Astrocyte (in vitro differentiated cells and primary cell): ENCODE data around the gene RCAN2. TPM values are rescaled to one million over a fixed set of nuclear protein-coding genes. Genes with fewer than 3 reads are reported as not detected.

Source experiments
- DNase-seq: peaks from one replicate; pipeline ENCODE4 v3.0.0-alpha.2; 2010; ENCODE audit warnings: low read depth
- FAIRE-seq: peaks from 2 replicates; lab custom pipeline; 2011; peaks lifted over from hg19 to GRCh38; lab: Jason Lieb, UNC
- H2AFZ ChIP-seq: 2 replicates; pipeline ENCODE4 v1.6.0; 2012; ENCODE audit warnings: low read depth, low read length, inconsistent platforms
- H3K27ac ChIP-seq: 2 replicates; pipeline ENCODE4 v1.5.1; 2011; ENCODE audit warnings: low read depth, low read length, inconsistent platforms
- H3K27me3 ChIP-seq: 2 replicates; pipeline ENCODE4 v1.6.0; 2011; ENCODE audit warnings: low read length, inconsistent platforms; ENCODE audit not compliant: insufficient read depth
- H3K36me3 ChIP-seq: 2 replicates; pipeline ENCODE4 v1.5.1; 2011; ENCODE audit warnings: low read length, inconsistent platforms; ENCODE audit not compliant: insufficient read depth
- H3K4me1 ChIP-seq: 2 replicates; pipeline ENCODE4 v1.5.1; 2011; ENCODE audit warnings: low read length, inconsistent platforms; ENCODE audit not compliant: insufficient read depth
- H3K4me2 ChIP-seq: 2 replicates; pipeline ENCODE4 v1.6.0; 2012; ENCODE audit warnings: low read length, inconsistent platforms
- H3K4me3 ChIP-seq: 2 replicates; pipeline ENCODE4 v1.5.1; 2011; ENCODE audit warnings: low read depth, mild to moderate bottlenecking, low read length, inconsistent platforms; ENCODE audit not compliant: insufficient read depth
- H3K79me2 ChIP-seq: 2 replicates; pipeline ENCODE4 v1.6.0; 2012; ENCODE audit warnings: mild to moderate bottlenecking, low read length, inconsistent platforms; ENCODE audit not compliant: insufficient read depth
- H3K9ac ChIP-seq: 2 replicates; pipeline ENCODE4 v1.6.0; 2012; ENCODE audit warnings: mild to moderate bottlenecking, low read length, inconsistent platforms
- H3K9me3 ChIP-seq: 2 replicates; pipeline ENCODE4 v1.5.1; 2012; ENCODE audit warnings: low read depth, mild to moderate bottlenecking, low read length, inconsistent platforms; ENCODE audit not compliant: insufficient read depth
- H4K20me1 ChIP-seq: 2 replicates; pipeline ENCODE4 v1.6.0; 2012; ENCODE audit warnings: low read length, inconsistent platforms; ENCODE audit not compliant: insufficient read depth
- H3K27ac Mint-ChIP-seq: one replicate; pipeline ENCODE4 v1.8.0; 2021; ENCODE audit warnings: mild to moderate bottlenecking, mixed read lengths; ENCODE audit not compliant: unreplicated experiment
- H3K27me3 Mint-ChIP-seq: one replicate; pipeline ENCODE4 v1.8.0; 2021; ENCODE audit warnings: low read depth, mixed read lengths; ENCODE audit not compliant: unreplicated experiment
- H3K36me3 Mint-ChIP-seq: one replicate; pipeline ENCODE4 v1.8.0; 2021; ENCODE audit warnings: low read depth, mixed read lengths; ENCODE audit not compliant: unreplicated experiment
- H3K4me1 Mint-ChIP-seq: one replicate; pipeline ENCODE4 v1.8.0; 2021; ENCODE audit warnings: low read depth, mixed read lengths; ENCODE audit not compliant: unreplicated experiment
- H3K4me3 Mint-ChIP-seq: one replicate; pipeline ENCODE4 v1.8.0; 2021; ENCODE audit warnings: mild to moderate bottlenecking, moderate library complexity, mixed read lengths; ENCODE audit not compliant: unreplicated experiment
- H3K9me3 Mint-ChIP-seq: one replicate; pipeline ENCODE4 v1.8.0; 2021; ENCODE audit warnings: mild to moderate bottlenecking, mixed read lengths; ENCODE audit not compliant: unreplicated experiment
- EZH2 ChIP-seq: IDR thresholded peaks from 2 replicates; pipeline ENCODE4 v1.6.1; 2012; ENCODE audit warnings: mild to moderate bottlenecking, low read length, inconsistent platforms; ENCODE audit not compliant: insufficient read depth
- total RNA-seq: library from RNA; stranded (reverse); gene quantifications from 2 replicates; pipeline ENCODE4 v1.2.1, GENCODE V29; 2021
- TF ChIP-seq, protein P1 (sequence below): IDR thresholded peaks from 2 replicates; pipeline ENCODE4 v1.5.1; 2011; ENCODE audit warnings: low read depth, mild to moderate bottlenecking, inconsistent platforms, low read length, moderate library complexity; ENCODE audit not compliant: insufficient read depth

RCAN2 gene
- total RNA-seq, 1 donor from 2014 or later = 10.6 TPM

DNA sequence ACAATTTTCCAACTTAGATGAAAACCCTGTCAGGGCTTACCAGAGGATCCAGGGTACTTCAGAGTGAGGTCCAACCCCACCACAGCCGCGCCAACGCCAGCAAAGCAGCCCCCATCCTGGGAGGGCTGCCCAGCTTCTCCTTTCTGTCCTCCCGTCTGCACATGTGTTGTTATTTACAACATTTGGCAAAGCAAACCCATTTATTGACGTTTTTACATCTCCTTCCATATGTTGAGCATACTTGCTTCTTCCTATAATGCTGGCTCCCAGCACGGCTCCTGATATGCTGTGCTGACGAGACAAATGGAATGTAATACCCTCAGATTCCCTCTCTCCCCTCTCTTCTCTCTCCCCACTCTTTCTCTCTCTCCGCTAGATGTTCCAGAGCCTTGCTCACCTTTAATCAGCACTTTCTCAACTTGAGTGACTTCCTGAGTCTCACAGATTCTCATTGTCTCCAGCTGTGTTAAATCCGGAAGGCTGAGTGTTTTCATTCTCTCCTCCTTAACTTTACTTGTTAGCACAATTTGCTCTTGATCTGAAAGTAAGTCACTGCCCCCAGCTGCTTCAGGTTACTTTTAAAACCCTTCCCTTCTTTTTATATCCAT lies 22.7 kb downstream of the RCAN2 start:
- H3K27ac Mint-ChIP-seq = no peak overlapping the region

DNA sequence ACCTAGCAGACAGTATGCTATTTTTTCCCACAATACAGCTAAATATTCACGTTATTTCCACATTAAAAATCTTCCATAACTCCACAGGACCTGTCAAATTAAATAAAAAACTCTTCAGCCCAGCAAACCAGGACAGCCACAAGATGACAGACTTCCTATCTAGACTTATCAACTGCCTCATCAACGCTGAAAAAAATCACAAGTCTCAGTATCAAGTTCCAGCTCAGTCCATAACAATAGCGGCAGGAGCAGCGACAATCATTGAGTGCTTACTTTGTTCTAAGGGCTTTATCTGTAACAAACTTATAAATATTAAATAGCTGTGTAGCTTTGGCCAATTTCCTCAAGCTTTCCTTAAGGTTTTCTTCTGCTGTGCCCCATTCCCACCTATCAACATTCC lies 24.7 kb downstream of the RCAN2 start:
- H3K27me3 Mint-ChIP-seq = no peaks in the 10 kb centered on the region
- peaks cover 4% of the 10 kb centered on the region for H3K9me3 Mint-ChIP-seq
- H3K4me3 Mint-ChIP-seq = no peak overlapping the region
- H3K4me1 Mint-ChIP-seq = peaks cover 19% of the 10 kb centered on the region
- DNase-seq (no peak), FAIRE-seq (no peak)
- Histone ChIP-seq H3K27ac (no peak overlapping the region), H3K4me2 (no peak overlapping the region), H3K36me3 (no peaks in the 10 kb centered on the region), H3K79me2 (no peaks in the 10 kb centered on the region), H4K20me1 (no peaks in the 10 kb centered on the region), H3K4me1 (no peaks in the 10 kb centered on the region), H3K27me3 (no peaks in the 10 kb centered on the region), H3K4me3 (no peak overlapping the region), H2AFZ (no peak overlapping the region), H3K9ac (no peak overlapping the region), H3K9me3 (no peaks in the 10 kb centered on the region)
- no peak overlapping the region for H3K27ac Mint-ChIP-seq
- H3K36me3 Mint-ChIP-seq = no peaks in the 10 kb centered on the region
- TF ChIP-seq, protein P1, sequence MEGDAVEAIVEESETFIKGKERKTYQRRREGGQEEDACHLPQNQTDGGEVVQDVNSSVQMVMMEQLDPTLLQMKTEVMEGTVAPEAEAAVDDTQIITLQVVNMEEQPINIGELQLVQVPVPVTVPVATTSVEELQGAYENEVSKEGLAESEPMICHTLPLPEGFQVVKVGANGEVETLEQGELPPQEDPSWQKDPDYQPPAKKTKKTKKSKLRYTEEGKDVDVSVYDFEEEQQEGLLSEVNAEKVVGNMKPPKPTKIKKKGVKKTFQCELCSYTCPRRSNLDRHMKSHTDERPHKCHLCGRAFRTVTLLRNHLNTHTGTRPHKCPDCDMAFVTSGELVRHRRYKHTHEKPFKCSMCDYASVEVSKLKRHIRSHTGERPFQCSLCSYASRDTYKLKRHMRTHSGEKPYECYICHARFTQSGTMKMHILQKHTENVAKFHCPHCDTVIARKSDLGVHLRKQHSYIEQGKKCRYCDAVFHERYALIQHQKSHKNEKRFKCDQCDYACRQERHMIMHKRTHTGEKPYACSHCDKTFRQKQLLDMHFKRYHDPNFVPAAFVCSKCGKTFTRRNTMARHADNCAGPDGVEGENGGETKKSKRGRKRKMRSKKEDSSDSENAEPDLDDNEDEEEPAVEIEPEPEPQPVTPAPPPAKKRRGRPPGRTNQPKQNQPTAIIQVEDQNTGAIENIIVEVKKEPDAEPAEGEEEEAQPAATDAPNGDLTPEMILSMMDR = no peak

More for the DNA sequence above, 22.7 kb downstream of the RCAN2 start:
- Mint-ChIP-seq H3K9me3 (peaks cover 4% of the 10 kb centered on the region), H3K27me3 (no peaks in the 10 kb centered on the region), H3K4me3 (no peak overlapping the region), H3K4me1 (peaks cover 31% of the 10 kb centered on the region), H3K36me3 (no peaks in the 10 kb centered on the region)
- Histone ChIP-seq H3K4me1 (no peaks in the 10 kb centered on the region), H3K27me3 (no peaks in the 10 kb centered on the region), H3K79me2 (no peaks in the 10 kb centered on the region), H3K4me3 (no peak overlapping the region), H4K20me1 (no peaks in the 10 kb centered on the region), H3K36me3 (no peaks in the 10 kb centered on the region), H3K4me2 (peak overlapping the region; percentile 17), H3K9me3 (no peaks in the 10 kb centered on the region), H3K9ac (no peak overlapping the region), H3K27ac (no peak overlapping the region), H2AFZ (no peak overlapping the region)
- no peak for DNase-seq
- FAIRE-seq = no peak
- TF ChIP-seq EZH2 = no peak
- TF ChIP-seq, protein P1 = no peak

DNA sequence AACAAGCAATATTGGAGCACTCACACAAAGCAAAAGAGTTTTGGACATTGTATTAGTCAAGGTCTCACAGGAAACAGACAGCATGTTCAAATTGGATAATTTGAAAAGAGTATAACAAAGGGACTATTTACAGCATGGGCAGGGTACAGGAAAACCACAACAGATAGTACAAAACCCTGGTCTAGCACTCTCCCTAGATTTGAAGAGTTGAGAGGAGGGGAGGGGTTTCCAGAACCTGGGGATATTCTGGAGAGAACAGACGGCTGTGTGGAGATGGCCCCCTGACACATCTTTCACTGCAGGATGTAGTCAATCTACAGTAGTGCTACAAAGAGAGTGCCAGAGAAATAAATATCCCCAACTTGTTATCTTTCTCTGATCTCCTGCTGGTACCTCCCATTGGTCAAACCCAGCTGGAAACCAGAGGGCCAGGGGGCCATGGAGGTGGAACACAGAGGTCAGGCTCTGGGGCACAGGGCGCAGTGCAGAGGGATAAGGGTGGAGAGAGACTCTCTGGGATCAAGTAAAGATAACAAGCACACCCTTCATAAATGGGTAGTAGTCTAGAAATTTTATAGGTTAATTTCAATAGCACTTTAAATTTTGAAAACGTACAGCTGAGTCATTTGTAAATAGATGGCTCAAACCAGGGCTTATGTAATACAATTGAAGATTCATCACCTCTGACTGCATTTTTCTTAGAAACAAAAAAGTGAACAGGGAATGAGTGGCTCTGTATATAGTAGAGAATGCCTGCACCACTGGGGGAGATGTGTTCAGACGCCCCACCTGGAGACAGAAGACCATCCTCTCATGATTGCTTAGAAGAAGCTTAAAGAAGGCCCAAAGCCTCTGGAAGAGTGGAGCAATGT lies 25.7 kb downstream of the RCAN2 start:
- H3K27ac Mint-ChIP-seq = no peak overlapping the region

More for the DNA sequence above, 25.7 kb downstream of the RCAN2 start:
- Mint-ChIP-seq H3K4me3 (no peak overlapping the region), H3K27me3 (no peaks in the 10 kb centered on the region), H3K9me3 (peaks cover 4% of the 10 kb centered on the region), H3K4me1 (peaks cover 19% of the 10 kb centered on the region), H3K36me3 (no peaks in the 10 kb centered on the region)
- H3K27ac ChIP-seq = no peak overlapping the region
- H3K9me3 ChIP-seq = no peaks in the 10 kb centered on the region
- no peak for DNase-seq
- H3K36me3 ChIP-seq = no peaks in the 10 kb centered on the region
- no peak overlapping the region for H3K4me3 ChIP-seq
- FAIRE-seq = no peak
- no peak overlapping the region for H3K4me2 ChIP-seq
- H3K27me3 ChIP-seq = no peaks in the 10 kb centered on the region
- no peaks in the 10 kb centered on the region for H4K20me1 ChIP-seq
- no peak overlapping the region for H3K9ac ChIP-seq
- TF ChIP-seq, protein P1 = no peak
- no peak for TF ChIP-seq EZH2
- H3K79me2 ChIP-seq = no peaks in the 10 kb centered on the region
- H2AFZ ChIP-seq = no peak overlapping the region
- H3K4me1 ChIP-seq = no peaks in the 10 kb centered on the region
